Esophagus muscularis mucosa (tissue), 4 donors: Measurements from ENCODE around the gene ING2. TPM values are rescaled to one million over a fixed set of nuclear protein-coding genes. Genes with fewer than 3 reads are reported as not detected.

Source experiments
- total RNA-seq, 4 donors: library from RNA; depleted of rRNA; stranded (reverse); fragments of >200 nt; gene quantifications; one replicate each; pipeline versions ENCODE4 v1.1.0 to v1.2.1, GENCODE V29; 2016

The ING2 gene
- total RNA-seq, 4 donors from 2014 or later = 26.2 to 42.8 (median 38.6) TPM

Other genes starting within 250 kb of the ING2 start
- not detected for gene CLDN22, start 184.8 kb upstream of the ING2 start, total RNA-seq
- gene CLDN24, start 182.6 kb upstream of the ING2 start, total RNA-seq = not detected
- 10 to 100 TPM; 19.4 to 21.8 (median 20.5) TPM for gene CDKN2AIP, start 60.4 kb upstream of the ING2 start, total RNA-seq
- 10 to 100 TPM; 30.5 to 40.3 (median 30.9) TPM for gene RWDD4, start 154.1 kb downstream of the ING2 start, total RNA-seq
- 10 to 100 TPM; 35.6 to 42.8 (median 39.7) TPM for gene TRAPPC11, start 154.2 kb downstream of the ING2 start, total RNA-seq